Left cardiac atrium (tissue), 4 donors: ENCODE data around the gene MTRR. TPM values are rescaled to one million over a fixed set of nuclear protein-coding genes. Genes with fewer than 3 reads are reported as not detected.

Experiments
- ATAC-seq, 2 donors: fragments of 200-7000 bp; cut with Tn5 transposase; one replicate each; pipeline ENCODE4 v1.9.1; 2020; ENCODE audit warnings: mild to moderate bottlenecking in 2 of 2, moderate library complexity in 2 of 2
- DNase-seq: peaks from one replicate; pipeline ENCODE4 v3.0.0-alpha.2; 2020
- intact Hi-C, 2 donors: fragments of 100-400 bp; cut with DNase I; formaldehyde crosslinking; loops; one replicate each; pipeline versions ENCODE4 v1.14.1 to v1.15.1; 2022 to 2023
- total RNA-seq, 2 donors: library from RNA; stranded (reverse); fragmentation: NEBNext Ultra II Directional; extraction: Animal tissue kit (Norgen Biotek cat#: 25700); gene quantifications; one replicate each; pipeline ENCODE4 v1.2.1, GENCODE V29; 2021
- donor health status: DM: no; HTN: yes; CAD: no.
- donor health status: DM: no; HTN: yes; CAD: no; lungs with severe emphysema.
- donor health status: DM: yes; HTN: yes; CAD: no.
- donor health status: Dilated cardiomyopathy.

The MTRR gene
- total RNA-seq, 2 donors from 2014 or later, result 27.8 to 45.2 TPM

DNA sequence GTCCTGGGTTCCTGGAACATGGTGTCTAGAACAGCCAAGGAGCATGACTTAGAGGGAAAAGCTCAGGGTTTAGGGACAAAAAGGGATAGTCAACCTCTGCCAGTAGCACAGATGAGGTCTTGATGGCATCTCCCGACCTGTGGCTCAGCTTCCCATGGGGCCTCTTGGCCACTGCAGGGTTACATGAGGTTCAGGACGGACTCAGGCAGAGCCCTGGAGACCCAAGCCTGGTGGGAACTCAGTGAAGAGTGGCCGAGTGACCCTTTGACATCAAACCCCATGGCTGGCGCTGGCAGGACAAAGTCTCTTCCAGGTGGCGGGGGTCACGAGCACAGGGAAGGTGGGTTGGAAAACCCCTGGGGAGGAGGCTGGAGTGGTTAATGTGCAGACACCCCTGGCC, 57.8 kb downstream of the MTRR start:
- no peak for ATAC-seq
- no peak for DNase-seq
- intact Hi-C loops, result loop anchor here in 1 of 2 donors (10.0 kb wide), 1 partner anchor 1268 kb away; no protein-coding TSS in a partner anchor

DNA sequence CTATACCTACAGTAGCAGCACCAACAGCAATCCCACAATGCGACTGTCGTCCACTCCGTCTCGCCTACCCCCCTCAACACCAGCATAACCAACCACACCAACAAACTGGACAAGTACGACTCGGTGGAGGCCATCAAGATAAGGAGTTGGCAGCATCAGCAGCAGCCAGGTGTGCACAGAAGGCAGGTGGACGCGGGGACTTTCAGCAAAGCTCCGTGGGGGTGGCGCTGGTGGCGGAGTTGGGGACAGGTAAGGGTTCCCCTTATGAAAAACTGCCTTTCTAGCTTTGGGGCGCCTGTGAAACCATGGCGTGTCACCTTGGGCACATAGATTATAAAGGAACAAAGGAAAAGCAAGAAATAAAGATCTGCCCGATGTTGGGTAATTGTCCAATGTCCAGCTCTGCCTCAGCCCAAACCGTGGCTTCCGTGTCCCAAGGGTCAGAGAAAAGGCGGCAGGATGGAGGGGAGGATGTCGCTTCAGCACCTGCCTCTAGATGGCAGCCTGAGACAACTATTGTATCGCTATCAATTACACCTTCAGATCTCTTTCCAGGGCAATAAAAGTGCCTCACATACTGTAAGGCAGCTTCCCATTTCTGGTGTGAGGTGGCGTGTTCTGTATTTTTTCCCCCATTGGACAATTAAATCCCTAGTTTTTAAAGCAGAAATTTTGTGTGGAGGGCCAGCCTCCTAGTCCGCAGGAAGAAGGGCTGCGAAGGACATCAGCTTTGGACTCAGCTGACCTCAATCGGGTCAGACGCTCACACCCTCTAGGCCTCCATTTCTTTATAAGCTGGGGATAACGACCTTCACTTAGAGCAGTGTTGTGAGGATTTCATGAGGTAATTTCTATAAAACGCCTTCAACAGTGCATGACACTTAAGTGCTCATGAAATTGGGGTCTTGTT, 58.8 kb downstream of the MTRR start:
- peak; percentile 65 to 80 for ATAC-seq
- peak; percentile 36 for DNase-seq
- intact Hi-C loops, result loop anchor here in 1 of 2 donors (10.0 kb wide), 1 partner anchor 1267 kb away; no protein-coding TSS in a partner anchor

DNA sequence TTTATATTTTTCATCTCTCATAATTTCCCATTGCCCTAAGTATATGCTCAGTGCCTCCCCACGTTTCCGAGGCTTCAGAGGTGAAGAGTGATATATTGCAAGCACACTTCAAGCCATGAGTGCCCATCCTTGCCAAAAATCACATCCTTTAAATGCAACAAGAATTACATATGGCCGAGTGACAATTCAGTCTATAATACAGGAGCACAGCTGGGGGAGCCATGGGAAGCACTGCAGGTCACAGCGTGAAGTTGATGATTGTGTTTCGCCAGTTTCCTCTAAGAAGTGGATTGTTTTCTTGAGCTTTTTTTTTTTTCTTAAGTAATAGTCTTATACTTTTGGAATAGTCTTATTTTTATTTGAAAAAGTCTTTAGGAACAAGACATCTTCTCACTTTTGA, 61.1 kb downstream of the MTRR start:
- DNase-seq, result no peak
- intact Hi-C loops, result no loop called here
- no peak for ATAC-seq

DNA sequence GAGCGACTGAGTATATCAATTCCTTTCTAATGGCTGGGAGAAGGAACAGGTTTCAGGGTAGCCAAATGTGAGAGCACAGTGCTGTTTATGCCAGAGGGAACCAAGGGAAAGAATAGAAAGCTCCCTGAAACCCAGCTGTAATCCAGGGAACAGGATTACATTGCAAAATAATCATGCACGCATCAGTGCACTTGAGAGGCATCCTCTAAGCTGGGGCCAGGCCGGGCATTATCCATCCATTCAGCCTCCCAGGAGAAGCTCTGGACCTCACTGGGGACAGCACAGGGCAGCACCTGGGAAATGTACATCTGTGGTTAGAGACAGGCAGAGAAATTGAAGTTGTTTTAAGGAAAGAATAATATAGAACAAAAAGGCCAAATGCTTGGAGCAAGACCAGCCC, 72.7 kb downstream of the MTRR start:
- DNase-seq (no peak), ATAC-seq (no peak)
- intact Hi-C loops, result no loop called here

DNA sequence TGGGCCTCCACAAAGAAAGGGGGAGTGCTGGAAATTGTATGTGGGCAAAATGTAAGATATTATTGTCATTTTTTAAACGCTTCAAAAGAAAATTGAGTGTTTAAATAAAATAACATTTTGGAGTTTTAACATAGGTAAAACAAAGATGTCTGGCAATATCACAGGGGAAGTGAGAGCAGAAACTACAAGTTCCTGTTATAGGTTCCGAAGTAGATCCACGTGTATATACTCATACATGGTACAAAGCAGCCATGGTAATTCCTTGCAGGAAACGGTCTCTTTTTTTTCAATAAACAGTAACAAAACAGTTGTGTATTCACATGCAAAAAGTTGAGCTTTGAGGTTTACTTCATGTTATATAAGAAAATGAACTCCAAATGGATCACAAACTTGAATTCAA, 78.4 kb downstream of the MTRR start:
- DNase-seq, result no peak
- intact Hi-C loops, result no loop called here
- no peak for ATAC-seq

Other genes starting within 250 kb of the MTRR start
- under 1 TPM; 0.15 to 0.16 TPM for gene CFAP90, start 18.0 kb upstream of the MTRR start, total RNA-seq
- gene FASTKD3, start 117 bp upstream of the MTRR start, total RNA-seq, result 1 to 10 TPM; 5.4 to 6.8 TPM